A549 (cell line): ENCODE data around the gene KRTAP17-1.

ENCODE experiments used
- CBX2 ChIP-seq: fragments of 200-600 bp; sonication (generic); IDR thresholded peaks from 2 replicates; pipeline ENCODE4 v1.6.1; 2016; ENCODE audit warnings: low read depth, mild to moderate bottlenecking, borderline replicate concordance
- RAD21 ChIP-seq, 2 experiments: fragments of >200 bp in 1 of 2; sonication (Bioruptor Twin) in 1 of 2; formaldehyde crosslinking in 1 of 2; IDR thresholded peaks in 1 of 2; conservative IDR thresholded peaks in 1 of 2; 2 replicates in 1 of 2; 3 replicates in 1 of 2; pipeline ENCODE4 v1.6.1; 2012 to 2018; ENCODE audit warnings: inconsistent platforms in 1 of 2
- SREBF2 ChIP-seq: fragments of 450-650 bp; IDR thresholded peaks from 2 replicates; pipeline ENCODE4 v1.6.1; 2014; ENCODE audit warnings: mild to moderate bottlenecking, moderate library complexity
- TF ChIP-seq, protein P1 (sequence below): fragments of >200 bp; sonication (Bioruptor Twin); formaldehyde crosslinking; IDR thresholded peaks from 3 replicates; pipeline ENCODE4 v1.5.1; 2016

DNA sequence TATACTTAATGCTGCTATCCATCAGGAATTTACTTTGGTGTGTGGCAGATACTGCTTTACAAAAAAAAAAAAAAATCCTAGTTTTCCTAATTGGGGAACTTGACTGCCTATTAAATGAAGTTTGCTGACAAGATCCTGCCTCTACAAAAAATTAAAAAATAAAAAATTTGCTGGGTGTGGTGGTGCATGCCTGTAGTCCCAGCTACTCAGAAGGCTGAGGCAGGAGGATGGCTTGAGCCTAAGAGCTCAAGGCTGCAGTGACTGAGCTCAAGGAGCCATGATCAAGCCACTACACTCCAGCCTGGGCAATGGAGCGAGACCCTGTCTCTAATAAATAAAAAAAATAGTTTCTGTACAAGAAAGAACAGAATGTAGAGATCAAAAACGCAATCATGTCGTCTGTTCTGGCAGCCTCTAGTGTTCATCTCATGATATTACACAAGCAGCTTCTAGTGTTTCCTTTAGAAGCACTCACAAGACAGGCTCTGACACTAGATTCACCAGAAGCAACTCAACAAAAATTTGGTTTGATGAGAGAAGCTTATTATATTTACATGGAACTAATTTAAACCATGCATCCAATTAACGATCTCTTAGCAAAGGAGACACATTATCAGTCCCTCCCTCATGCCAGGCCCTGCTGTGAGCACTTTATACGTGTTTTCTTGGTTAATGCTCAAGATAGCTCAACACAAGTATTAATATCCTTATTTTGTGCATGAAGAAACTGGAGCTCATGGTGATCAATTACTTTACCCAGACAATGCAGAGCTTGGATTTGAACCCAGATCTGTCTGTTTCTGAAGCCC, 6.8 kb upstream of the KRTAP17-1 start:
- TF ChIP-seq, protein P1, sequence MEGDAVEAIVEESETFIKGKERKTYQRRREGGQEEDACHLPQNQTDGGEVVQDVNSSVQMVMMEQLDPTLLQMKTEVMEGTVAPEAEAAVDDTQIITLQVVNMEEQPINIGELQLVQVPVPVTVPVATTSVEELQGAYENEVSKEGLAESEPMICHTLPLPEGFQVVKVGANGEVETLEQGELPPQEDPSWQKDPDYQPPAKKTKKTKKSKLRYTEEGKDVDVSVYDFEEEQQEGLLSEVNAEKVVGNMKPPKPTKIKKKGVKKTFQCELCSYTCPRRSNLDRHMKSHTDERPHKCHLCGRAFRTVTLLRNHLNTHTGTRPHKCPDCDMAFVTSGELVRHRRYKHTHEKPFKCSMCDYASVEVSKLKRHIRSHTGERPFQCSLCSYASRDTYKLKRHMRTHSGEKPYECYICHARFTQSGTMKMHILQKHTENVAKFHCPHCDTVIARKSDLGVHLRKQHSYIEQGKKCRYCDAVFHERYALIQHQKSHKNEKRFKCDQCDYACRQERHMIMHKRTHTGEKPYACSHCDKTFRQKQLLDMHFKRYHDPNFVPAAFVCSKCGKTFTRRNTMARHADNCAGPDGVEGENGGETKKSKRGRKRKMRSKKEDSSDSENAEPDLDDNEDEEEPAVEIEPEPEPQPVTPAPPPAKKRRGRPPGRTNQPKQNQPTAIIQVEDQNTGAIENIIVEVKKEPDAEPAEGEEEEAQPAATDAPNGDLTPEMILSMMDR, result peak; percentile 89
- TF ChIP-seq RAD21 (conservative IDR thresholded peaks at IDR 0.05 in 1 of 2, IDR thresholded peaks at IDR 0.05 in 1 of 2) (peak; percentile 78 to 79), SREBF2 (no peak), CBX2 (no peak)
